GM21723 (cell line): Measurements from ENCODE around the gene PRR36.
"Not testable (repeated sequence)": the region's sequence is repeated elsewhere in the genome, so short reads cannot be mapped to it uniquely, and the experiment has no call there.

ENCODE experiments used
- ATAC-seq: cut with Tn5 transposase; IDR thresholded peaks from one replicate; pipeline ENCODE4 v1.9.1; 2021; ENCODE audit warnings: mild to moderate bottlenecking, moderate library complexity; ENCODE audit not compliant: unreplicated experiment

PRR36 gene

GRCh38 chr19:7861619-7862412 is 12.4 kb downstream of the PRR36 start:
- no peak for ATAC-seq

DNA sequence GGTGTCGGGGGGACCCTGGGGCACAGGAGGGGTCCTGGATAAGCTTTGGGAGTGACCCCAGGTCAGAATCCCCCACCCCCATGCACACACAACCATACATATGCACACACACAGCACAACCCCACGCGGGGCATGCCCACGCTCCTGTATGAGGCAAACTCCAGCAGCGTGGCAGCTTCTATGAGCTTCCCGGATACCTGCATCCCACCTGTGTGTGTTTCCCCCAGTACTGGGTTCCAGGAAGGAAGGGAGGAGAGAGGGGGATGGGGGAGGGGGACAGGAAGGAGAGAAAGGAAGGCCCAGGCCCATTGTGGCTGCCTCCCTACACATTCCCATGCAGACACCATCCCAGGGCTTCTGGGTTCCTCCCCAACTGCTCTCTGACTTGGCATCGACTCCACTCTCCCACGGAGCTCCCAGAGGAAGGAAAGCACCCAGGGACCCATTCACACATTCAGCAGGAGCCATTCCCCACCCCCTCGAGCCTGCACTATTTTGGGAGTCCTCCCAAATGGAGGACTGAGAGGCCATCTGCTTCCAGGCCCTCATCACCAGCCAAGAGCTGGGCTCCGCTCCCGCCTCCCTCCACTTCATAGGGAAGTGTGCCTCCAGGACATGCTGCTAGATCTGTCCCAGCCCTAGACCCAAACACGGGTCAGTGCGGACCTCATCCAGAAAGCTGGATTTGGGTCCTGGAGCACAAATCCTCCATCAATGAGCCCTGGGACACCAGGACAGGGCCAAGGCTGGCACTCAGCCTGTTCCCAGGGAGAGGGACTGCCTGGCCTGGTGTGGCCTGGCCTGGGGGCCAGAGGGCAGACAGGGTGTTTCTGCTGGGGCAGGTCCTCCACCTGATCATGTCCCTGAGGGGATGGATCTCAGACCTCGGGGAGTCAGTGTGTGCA is 13.2 kb downstream of the PRR36 start:
- no peak for ATAC-seq

GRCh38 chr19:7859831-7860713 is 14.1 kb downstream of the PRR36 start:
- ATAC-seq = no peak

DNA sequence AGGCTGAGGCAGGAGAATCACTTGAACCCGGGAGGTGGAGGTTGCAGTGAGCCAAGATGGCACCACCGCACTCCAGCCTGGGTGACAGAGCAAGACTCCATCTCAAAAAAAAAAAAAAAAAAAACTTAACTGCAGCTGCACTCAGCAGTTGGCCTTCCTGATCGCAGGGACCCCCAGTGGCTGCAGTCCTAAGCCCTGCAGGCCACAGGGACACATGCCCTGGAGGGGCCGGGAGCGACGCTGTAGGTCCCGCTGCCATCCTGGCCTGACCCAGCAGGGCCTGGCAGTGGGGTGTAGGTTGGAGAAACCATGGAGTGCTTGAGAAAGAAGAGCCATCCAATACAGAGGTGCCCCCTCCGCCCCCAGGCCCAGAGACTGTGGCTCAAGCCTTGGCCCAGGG is 15.1 kb downstream of the PRR36 start:
- ATAC-seq = not testable (repeated sequence)

GRCh38 chr19:7858109-7858770 is 15.9 kb downstream of the PRR36 start:
- ATAC-seq = no peak

GRCh38 chr19:7857727-7858108 is 16.5 kb downstream of the PRR36 start:
- ATAC-seq = no peak

DNA sequence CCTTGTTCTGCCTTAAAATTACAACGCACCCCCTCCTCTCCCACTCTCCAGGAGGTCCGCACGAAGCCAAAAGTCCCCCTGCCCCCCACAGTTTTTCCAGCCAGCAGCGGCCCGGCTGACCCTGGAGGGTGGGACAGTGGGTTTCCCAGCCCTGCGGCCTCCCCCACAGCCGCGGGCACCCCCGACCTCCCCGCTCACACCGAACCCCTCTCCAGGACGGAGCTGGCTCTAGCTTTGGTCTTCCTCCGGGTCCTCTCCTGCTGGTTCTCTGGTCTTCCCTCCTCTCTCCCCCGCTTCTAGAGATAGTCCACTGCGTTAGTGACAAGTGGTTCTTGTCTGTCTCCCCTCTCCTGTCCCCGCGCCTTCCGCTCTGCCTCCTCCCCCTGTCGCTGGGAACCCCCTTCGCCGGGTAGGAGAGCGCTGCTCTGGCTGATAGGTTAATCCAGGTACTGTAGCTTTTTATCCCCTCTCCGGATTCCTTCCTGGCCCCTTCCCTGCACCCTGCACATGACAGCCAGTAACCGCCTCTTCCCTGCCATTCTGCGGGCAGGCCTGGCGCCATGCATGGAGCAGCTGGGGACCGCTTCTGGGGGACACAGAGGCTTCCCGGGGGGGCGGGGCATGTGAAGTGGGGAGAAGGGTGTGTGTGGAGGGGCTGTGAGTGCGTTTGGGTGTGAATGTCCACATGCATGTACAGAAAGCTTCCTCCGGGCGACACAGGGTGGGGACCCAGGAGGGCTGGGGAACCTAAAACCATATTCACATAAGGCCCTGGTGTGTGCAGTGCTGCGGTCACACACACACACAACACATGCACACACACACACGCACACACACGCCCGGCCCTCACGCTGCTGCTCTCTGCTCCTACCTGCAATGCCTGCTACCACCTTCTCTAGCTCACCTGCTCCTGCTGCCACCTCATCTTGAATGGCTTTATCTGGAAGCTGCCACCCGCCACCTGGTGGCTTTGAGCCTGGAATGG is 17.2 kb downstream of the PRR36 start:
- no peak for ATAC-seq

DNA sequence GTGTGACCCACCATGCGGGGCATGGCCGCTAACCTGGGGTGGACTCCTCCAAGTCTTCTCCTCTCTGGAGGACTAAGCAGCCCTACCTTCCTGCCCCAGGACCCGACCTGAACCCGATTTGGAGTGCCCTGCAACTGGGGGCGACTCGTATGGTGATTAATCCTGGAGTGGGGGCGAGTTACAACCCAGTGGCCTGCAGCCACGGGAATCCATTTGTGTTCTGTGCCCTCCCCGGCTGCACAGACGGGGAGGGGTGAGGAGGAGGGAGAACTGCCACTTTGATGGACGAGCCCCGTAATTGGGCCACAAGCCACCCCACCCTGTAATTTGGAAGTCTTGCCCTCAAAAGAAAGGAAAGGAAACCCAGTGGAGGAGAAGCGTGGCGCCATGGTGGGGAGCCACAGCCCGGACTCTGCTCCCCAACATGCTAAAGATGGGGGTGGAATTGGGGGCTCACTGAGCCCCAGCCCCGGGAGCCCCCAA is 18.0 kb downstream of the PRR36 start:
- ATAC-seq = no peak

DNA sequence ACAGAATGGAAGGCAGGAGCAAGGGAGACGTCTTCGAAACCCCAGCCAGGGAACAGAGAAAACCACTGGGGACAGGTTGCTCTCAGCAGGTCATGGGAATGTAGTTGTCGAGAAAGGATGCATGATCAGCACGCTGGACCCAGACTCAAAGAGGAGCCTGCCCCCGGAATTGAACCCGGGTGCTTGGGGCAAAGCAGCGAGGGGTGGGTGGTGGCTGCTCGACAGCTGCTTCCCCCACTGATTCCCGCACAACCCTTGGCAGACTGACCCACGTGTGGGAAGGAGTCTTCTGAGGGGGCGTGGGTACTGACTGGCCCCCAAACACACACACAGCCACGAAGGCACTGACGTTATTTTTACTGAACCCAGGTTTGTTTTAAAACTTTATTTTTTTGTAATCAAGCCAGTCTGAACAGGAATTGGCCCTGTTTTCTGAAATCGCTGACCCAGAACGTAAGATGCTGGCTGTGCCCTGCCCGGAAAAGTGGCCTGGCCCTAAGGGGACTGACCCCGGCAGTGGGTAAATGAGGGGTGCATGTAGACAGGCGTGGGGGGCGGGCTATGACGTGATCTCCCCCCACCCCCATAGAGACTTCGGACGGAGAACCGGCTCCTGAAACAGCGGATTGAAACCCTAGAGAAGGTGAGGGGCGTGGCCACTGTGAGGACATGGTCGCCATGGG is 18.6 kb downstream of the PRR36 start:
- no peak for ATAC-seq

DNA sequence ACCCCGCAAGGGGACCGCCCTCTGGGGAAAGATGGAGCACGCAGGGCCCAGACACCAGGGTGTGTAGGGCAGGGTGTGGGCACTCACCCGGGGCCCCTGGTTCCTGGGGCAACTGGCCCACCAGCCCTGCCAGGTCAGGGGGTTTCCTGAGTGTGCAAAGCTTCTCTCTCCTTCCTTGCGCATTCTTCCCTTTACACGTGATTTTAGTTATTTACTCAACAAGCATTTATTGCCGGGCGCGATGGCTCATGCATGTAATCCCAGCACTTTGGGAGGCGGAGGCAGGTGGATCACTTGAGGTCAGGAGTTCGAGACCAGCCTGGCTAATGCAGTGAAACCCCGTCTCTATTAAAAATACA is 20.4 kb downstream of the PRR36 start:
- ATAC-seq = no peak

DNA sequence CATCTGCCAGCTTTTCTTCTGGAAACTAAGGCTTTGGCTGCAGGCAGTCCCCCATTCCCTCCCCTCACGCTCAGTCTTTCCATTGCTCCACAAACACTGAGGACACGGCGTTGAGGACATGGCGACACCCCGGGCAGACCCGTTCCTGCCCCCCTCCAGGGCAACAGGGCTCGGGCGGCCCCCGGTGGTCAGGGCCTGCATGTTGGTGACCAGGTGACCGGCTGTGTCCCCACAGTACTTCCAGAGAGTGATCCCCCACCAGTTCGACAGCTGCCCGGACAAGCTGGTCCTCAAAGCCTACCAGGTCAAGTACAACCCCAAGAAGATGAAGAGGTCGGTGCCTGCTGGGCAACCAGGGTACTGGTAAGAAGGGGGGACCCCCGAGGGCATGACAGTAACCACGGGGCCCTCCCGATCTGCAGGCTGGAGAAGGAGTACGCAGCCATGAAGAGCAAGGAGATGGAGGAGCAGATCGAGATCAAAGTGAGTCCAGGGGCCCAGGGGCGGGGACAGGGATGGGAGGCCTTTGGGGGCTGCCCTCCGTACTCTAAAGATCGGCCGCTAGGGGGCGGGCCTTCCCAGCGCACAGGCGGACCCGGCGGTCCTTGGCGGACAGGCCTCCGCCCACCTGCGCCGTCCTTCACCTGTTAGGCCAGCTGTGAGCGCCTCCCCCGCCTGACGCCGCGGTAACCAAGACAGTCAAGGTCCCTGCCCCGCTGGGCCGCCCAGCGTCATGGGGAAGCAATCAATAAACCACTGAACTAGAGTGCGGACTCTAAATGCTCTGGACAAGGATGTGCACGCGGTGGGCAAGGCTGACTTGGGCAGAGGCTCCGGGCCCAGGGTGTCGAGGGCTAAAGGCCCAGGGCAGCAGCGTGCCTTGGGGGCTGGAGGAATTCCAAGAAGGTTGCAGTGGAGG is 21.1 kb downstream of the PRR36 start:
- no peak for ATAC-seq

- no peak for ATAC-seq
These were observed 22.3 kb downstream of the PRR36 start for GRCh38 chr19:7851623-7852500.

- ATAC-seq = no peak
These were observed 23.1 kb downstream of the PRR36 start for GRCh38 chr19:7850945-7851622.

- no peak for ATAC-seq
These were observed 24.0 kb downstream of the PRR36 start for GRCh38 chr19:7850000-7850813.

DNA sequence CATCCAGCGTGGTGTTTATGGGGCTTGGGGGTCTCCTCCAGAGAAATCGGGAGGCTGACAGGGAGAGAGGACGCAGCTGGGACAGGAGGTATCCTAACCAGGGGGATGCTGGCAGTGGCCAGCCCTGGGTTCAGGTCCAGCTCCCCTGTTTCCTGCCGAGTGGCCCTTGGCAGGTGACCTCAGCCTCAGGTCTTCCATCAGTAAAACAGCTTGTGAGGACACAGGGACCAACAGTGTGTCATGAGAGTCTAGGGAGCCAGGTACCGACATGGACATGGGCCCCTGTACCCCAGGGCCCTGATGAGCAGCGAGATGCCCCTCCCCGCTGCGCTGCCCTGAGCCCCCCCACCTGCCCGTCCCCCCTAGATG is 24.6 kb downstream of the PRR36 start:
- no peak for ATAC-seq
